Bronchial epithelial cell (primary cell): Measurements from ENCODE around the gene ANKRD33B. TPM values are rescaled to one million over a fixed set of nuclear protein-coding genes. Genes with fewer than 3 reads are reported as not detected.

Source experiments
- DNase-seq: peaks from one replicate; pipeline ENCODE4 v3.0.0-alpha.2; 2010; ENCODE audit warnings: low read depth
- FAIRE-seq: peaks from 2 replicates; lab custom pipeline; 2011; peaks lifted over from hg19 to GRCh38; lab: Jason Lieb, UNC
- H3K27me3 ChIP-seq: 2 replicates; pipeline ENCODE4 v1.5.1; 2011; ENCODE audit warnings: low read length; ENCODE audit not compliant: control insufficient read depth, insufficient read depth
- H3K36me3 ChIP-seq: 2 replicates; pipeline ENCODE4 v1.5.1; 2011; ENCODE audit warnings: low read length; ENCODE audit not compliant: control insufficient read depth, insufficient read depth
- H3K4me3 ChIP-seq: 2 replicates; pipeline ENCODE4 v1.5.1; 2011; ENCODE audit warnings: mild to moderate bottlenecking, low read depth, low read length, control low read depth
- CTCF ChIP-seq: IDR thresholded peaks from 2 replicates; pipeline ENCODE4 v1.5.1; 2011; ENCODE audit warnings: mild to moderate bottlenecking, moderate library complexity, low read length, control low read depth, inconsistent platforms; ENCODE audit not compliant: insufficient read depth, severe bottlenecking
- total RNA-seq: library from RNA; depleted of rRNA; stranded (reverse); fragments of >200 nt; gene quantifications from 2 replicates; pipeline ENCODE4 v1.2.1, GENCODE V29; 2014

ANKRD33B gene
- total RNA-seq, 1 donor from 2014 or later: under 0.01 TPM

GRCh38 chr5:10581867-10582511, 18.1 kb downstream of the ANKRD33B start:
- DNase-seq (no peak), FAIRE-seq (no peak)
- Histone ChIP-seq H3K27me3 (no peaks in the 10 kb centered on the region), H3K36me3 (no peaks in the 10 kb centered on the region), H3K4me3 (no peak overlapping the region)
- no peak for TF ChIP-seq CTCF

- TF ChIP-seq CTCF: no peak
- no peak overlapping the region for H3K4me3 ChIP-seq
- H3K36me3 ChIP-seq: no peaks in the 10 kb centered on the region
- DNase-seq (no peak), FAIRE-seq (no peak)
- no peaks in the 10 kb centered on the region for H3K27me3 ChIP-seq
Observed at GRCh38 chr5:10582512-10582897, 18.6 kb downstream of the ANKRD33B start.

GRCh38 chr5:10583663-10584572, 20.0 kb downstream of the ANKRD33B start:
- FAIRE-seq (no peak), DNase-seq (no peak)
- no peak overlapping the region for H3K4me3 ChIP-seq
- H3K27me3 ChIP-seq: no peaks in the 10 kb centered on the region
- TF ChIP-seq CTCF: no peak
- H3K36me3 ChIP-seq: no peaks in the 10 kb centered on the region

GRCh38 chr5:10584714-10585517, 21.0 kb downstream of the ANKRD33B start:
- no peaks in the 10 kb centered on the region for H3K27me3 ChIP-seq
- TF ChIP-seq CTCF: no peak
- no peaks in the 10 kb centered on the region for H3K36me3 ChIP-seq
- H3K4me3 ChIP-seq: no peak overlapping the region
- FAIRE-seq: no peak
- DNase-seq: no peak

GRCh38 chr5:10585518-10585915, 21.6 kb downstream of the ANKRD33B start:
- H3K36me3 ChIP-seq: no peaks in the 10 kb centered on the region

More at GRCh38 chr5:10585518-10585915, 21.6 kb downstream of the ANKRD33B start:
- no peak overlapping the region for H3K4me3 ChIP-seq
- no peak for DNase-seq
- no peaks in the 10 kb centered on the region for H3K27me3 ChIP-seq
- TF ChIP-seq CTCF: no peak
- no peak for FAIRE-seq
